Mesenchymal stem cell (in vitro differentiated cells and primary cell): Measurements from ENCODE around the gene DTX4. TPM values are rescaled to one million over a fixed set of nuclear protein-coding genes. Genes with fewer than 3 reads are reported as not detected.

ENCODE experiments used
- DNase-seq: peaks from one replicate; pipeline ENCODE4 v3.0.0-alpha.2; 2013
- H2AFZ ChIP-seq: one replicate; pipeline ENCODE4 v1.6.1; 2013; ENCODE audit warnings: low read depth, mild to moderate bottlenecking, control low read depth, inconsistent platforms, low read length, moderate library complexity
- H2AK5ac ChIP-seq: 2 replicates; pipeline ENCODE4 v1.6.1; 2013; ENCODE audit warnings: low read length, moderate library complexity, mild to moderate bottlenecking, inconsistent platforms; ENCODE audit not compliant: severe bottlenecking
- H2BK120ac ChIP-seq: one replicate; pipeline ENCODE4 v1.6.1; 2013; ENCODE audit warnings: low read depth, mild to moderate bottlenecking, inconsistent platforms, low read length, moderate library complexity
- H2BK12ac ChIP-seq, 2 experiments: one replicate each; pipeline ENCODE4 v1.6.1; 2013; ENCODE audit warnings: inconsistent platforms in 2 of 2, low read length in 2 of 2, mild to moderate bottlenecking in 2 of 2, moderate library complexity in 2 of 2, control low read depth in 1 of 2
- H2BK15ac ChIP-seq: one replicate; pipeline ENCODE4 v1.6.1; 2013; ENCODE audit warnings: mild to moderate bottlenecking, low read depth, inconsistent platforms; ENCODE audit not compliant: poor library complexity, severe bottlenecking
- H2BK5ac ChIP-seq: 2 replicates; pipeline ENCODE4 v1.6.1; 2013; ENCODE audit warnings: low read depth, mild to moderate bottlenecking, low read length, control low read depth, inconsistent platforms; ENCODE audit not compliant: poor library complexity, severe bottlenecking
- H3K14ac ChIP-seq, 2 experiments: one replicate each; pipeline ENCODE4 v1.6.1; 2013; ENCODE audit warnings: inconsistent platforms in 2 of 2, low read length in 2 of 2, control low read depth in 1 of 2, mild to moderate bottlenecking in 1 of 2, moderate library complexity in 1 of 2
- H3K18ac ChIP-seq, 2 experiments: one replicate each; pipeline ENCODE4 v1.6.1; 2013; ENCODE audit warnings: inconsistent platforms in 2 of 2, low read length in 2 of 2, control low read depth in 1 of 2, low read depth in 1 of 2, mild to moderate bottlenecking in 1 of 2
- H3K23ac ChIP-seq, 2 experiments: one replicate each; pipeline ENCODE4 v1.6.1; 2013; ENCODE audit warnings: inconsistent platforms in 2 of 2, low read length in 2 of 2, mild to moderate bottlenecking in 2 of 2, moderate library complexity in 2 of 2, control low read depth in 1 of 2
- H3K27ac ChIP-seq: 2 replicates; pipeline ENCODE4 v1.5.1; 2013; ENCODE audit warnings: mild to moderate bottlenecking, moderate library complexity, low read length, control low read depth, inconsistent platforms; ENCODE audit not compliant: poor library complexity, severe bottlenecking
- H3K27me3 ChIP-seq, 2 experiments: 2 replicates each; pipeline versions ENCODE4 v1.6.1 to v1.7.0; 2013; ENCODE audit warnings: low read length in 2 of 2, mild to moderate bottlenecking in 2 of 2, moderate library complexity in 2 of 2, control low read depth in 1 of 2, inconsistent platforms in 1 of 2; ENCODE audit not compliant: control insufficient read depth in 1 of 2, insufficient read depth in 1 of 2
- H3K36me3 ChIP-seq, 2 experiments: 2 replicates each; pipeline versions ENCODE4 v1.6.1 to v1.7.0; 2013; ENCODE audit warnings: low read length in 2 of 2, control low read depth in 1 of 2, inconsistent platforms in 1 of 2, low read depth in 1 of 2, mild to moderate bottlenecking in 1 of 2; ENCODE audit not compliant: insufficient read depth in 2 of 2, control insufficient read depth in 1 of 2
- H3K4ac ChIP-seq, 2 experiments: one replicate each; pipeline ENCODE4 v1.6.1; 2013; ENCODE audit warnings: inconsistent platforms in 2 of 2, low read length in 2 of 2, mild to moderate bottlenecking in 2 of 2, moderate library complexity in 2 of 2, control low read depth in 1 of 2, low read depth in 1 of 2
- H3K4me1 ChIP-seq: 2 replicates; pipeline ENCODE4 v1.6.1; 2013; ENCODE audit warnings: low read depth, low read length, control low read depth; ENCODE audit not compliant: control insufficient read depth, insufficient read depth
- H3K4me2 ChIP-seq: 2 replicates; pipeline ENCODE4 v1.6.1; 2013; ENCODE audit warnings: low read length, mild to moderate bottlenecking, inconsistent platforms; ENCODE audit not compliant: poor library complexity, severe bottlenecking
- H3K4me3 ChIP-seq, 2 experiments: 2 replicates each; pipeline versions ENCODE4 v1.5.1 to v1.7.0; 2013; ENCODE audit warnings: low read length in 2 of 2, mild to moderate bottlenecking in 2 of 2, control low read depth in 1 of 2, low read depth in 1 of 2; ENCODE audit not compliant: insufficient read depth in 1 of 2
- H3K79me1 ChIP-seq: replicated peaks from 2 replicates; pipeline ENCODE4 v1.6.1; 2013; ENCODE audit warnings: mild to moderate bottlenecking, control low read depth, low read length, inconsistent platforms; ENCODE audit not compliant: poor library complexity, severe bottlenecking
- H3K9ac ChIP-seq: 2 replicates; pipeline ENCODE4 v1.7.0; 2013; ENCODE audit warnings: mild to moderate bottlenecking, low read length, moderate library complexity
- H3K9me3 ChIP-seq: 2 replicates; pipeline ENCODE4 v1.7.0; 2013; ENCODE audit warnings: mild to moderate bottlenecking, low read length; ENCODE audit not compliant: control insufficient read depth
- H4K8ac ChIP-seq: one replicate; pipeline ENCODE4 v1.6.1; 2013; ENCODE audit warnings: inconsistent platforms, mild to moderate bottlenecking, low read length, moderate library complexity
- H4K91ac ChIP-seq: one replicate; pipeline ENCODE4 v1.6.1; 2013; ENCODE audit warnings: mild to moderate bottlenecking, low read length, inconsistent platforms
- WGBS: methylation state at CpG from one replicate; pipeline ENCODE4 v1.1.7; 2013; ENCODE audit warnings: mixed read lengths; 5-methylcytosine and 5-hydroxymethylcytosine counted together
- small RNA-seq: library from polyadenylated mRNA; stranded (forward); fragments of <200 nt; extraction: miRNeasy Mini kit (QIAGEN cat#:217004); gene quantifications from one replicate; pipeline ENCODE3, GENCODE V24; 2013; ENCODE audit warnings: low read depth

Gene DTX4

DNA sequence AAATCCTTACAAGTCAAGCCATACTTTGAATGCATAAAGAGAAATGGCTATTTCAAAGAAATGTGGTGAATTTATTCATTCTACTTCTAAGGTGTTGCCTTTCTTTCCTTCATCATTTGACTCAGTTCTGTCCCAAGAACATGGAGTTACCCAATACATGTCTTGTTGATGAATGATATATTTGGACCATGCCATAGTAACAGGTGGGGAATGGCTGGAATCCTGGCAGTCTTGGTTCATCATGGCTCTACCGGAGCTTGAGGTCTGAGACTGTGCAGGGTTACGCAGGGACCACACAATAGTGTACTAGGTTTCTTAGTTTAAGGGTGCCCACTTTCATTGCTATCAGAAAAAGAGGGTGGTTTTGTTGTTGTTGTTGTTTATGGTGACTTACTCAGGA is 81.1 kb downstream of the DTX4 start:
- Histone ChIP-seq H3K4ac (no peak overlapping the region), H3K36me3 (no peaks in the 10 kb centered on the region), H2AK5ac (no peak overlapping the region), H3K9me3 (no peaks in the 10 kb centered on the region), H3K4me1 (no peaks in the 10 kb centered on the region), H3K27me3 (peaks cover 0 to 3% of the 10 kb centered on the region in 2 experiments), H2BK120ac (no peak overlapping the region), H3K27ac (no peak overlapping the region), H2BK15ac (no peak overlapping the region), H3K23ac (no peak overlapping the region), H3K4me3 (no peak overlapping the region), H2AFZ (no peak overlapping the region), H2BK5ac (no peak overlapping the region), H2BK12ac (no peak overlapping the region), H3K14ac (no peak overlapping the region), H3K4me2 (no peak overlapping the region), H4K8ac (no peak overlapping the region), H3K9ac (no peak overlapping the region), H3K79me1 (no peaks in the 10 kb centered on the region), H4K91ac (no peak overlapping the region), H3K18ac (no peak overlapping the region)
- whole genome bisulfite sequencing: 82% methylated on average over 2 of the region's 2 CpGs
- no peak for DNase-seq

DNA sequence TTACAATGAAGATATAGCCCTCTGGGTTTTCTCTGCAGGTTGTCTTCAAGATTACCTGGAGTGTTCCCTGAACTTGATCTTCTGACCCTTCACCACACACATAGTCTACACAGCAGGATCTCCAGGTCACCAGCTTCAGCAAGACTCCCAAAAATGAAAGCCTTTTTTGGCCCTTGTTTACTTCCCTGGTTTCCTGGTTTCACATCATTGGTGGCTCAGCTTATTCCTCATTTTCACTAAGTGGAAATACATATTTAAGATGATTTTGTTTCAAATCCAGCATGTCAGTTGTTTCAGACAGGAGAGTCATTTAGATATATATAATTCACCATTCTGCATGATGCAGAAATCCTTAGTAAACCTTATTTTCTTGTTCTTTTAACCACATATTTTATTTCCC is 82.4 kb downstream of the DTX4 start:
- Histone ChIP-seq H4K91ac (no peak overlapping the region), H3K18ac (no peak overlapping the region), H2AFZ (no peak overlapping the region), H2BK5ac (no peak overlapping the region), H3K4ac (no peak overlapping the region), H2BK12ac (no peak overlapping the region), H4K8ac (no peak overlapping the region), H3K4me2 (no peak overlapping the region), H3K79me1 (no peaks in the 10 kb centered on the region), H3K27ac (no peak overlapping the region), H2BK15ac (no peak overlapping the region), H3K23ac (no peak overlapping the region), H2AK5ac (no peak overlapping the region), H2BK120ac (no peak overlapping the region), H3K14ac (no peak overlapping the region), H3K36me3 (no peaks in the 10 kb centered on the region), H3K4me3 (no peak overlapping the region), H3K9me3 (no peaks in the 10 kb centered on the region), H3K27me3 (peaks cover 0 to 6% of the 10 kb centered on the region in 2 experiments), H3K4me1 (no peaks in the 10 kb centered on the region), H3K9ac (no peak overlapping the region)
- no peak for DNase-seq

DNA sequence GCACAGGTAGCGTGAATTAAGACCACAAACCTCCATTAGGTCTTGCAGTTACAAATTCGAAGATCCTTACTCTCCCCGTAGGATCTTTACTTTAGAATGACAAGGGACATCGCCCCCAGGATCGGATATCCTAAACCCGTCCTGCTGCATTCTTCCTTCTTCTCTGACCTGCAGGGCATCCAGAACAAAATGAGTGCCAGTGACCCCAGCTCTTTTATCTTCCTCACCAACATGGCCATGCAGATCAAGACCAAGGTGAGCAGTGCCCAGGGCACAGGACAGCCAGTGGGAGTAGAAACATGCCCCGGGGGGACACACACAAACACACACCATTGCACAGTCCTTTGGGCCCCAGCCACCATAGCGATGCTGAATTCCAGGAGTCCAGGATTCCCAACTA is 83.3 kb downstream of the DTX4 start:
- Histone ChIP-seq H2BK120ac (no peak overlapping the region), H3K23ac (no peak overlapping the region), H3K27ac (no peak overlapping the region), H3K18ac (no peak overlapping the region), H3K27me3 (peaks cover 0 to 6% of the 10 kb centered on the region in 2 experiments), H3K4me2 (no peak overlapping the region), H2BK5ac (no peak overlapping the region), H2BK15ac (no peak overlapping the region), H3K9me3 (no peaks in the 10 kb centered on the region), H4K91ac (no peak overlapping the region), H2BK12ac (no peak overlapping the region), H3K4ac (no peak overlapping the region), H4K8ac (no peak overlapping the region), H3K36me3 (no peaks in the 10 kb centered on the region), H2AK5ac (no peak overlapping the region), H3K79me1 (no peaks in the 10 kb centered on the region), H3K4me3 (no peak overlapping the region), H3K4me1 (no peaks in the 10 kb centered on the region), H2AFZ (no peak overlapping the region), H3K14ac (no peak overlapping the region), H3K9ac (no peak overlapping the region)
- WGBS: 57% methylated on average over 8 of the region's 8 CpGs
- no peak for DNase-seq

Small RNA genes lying within 50 kb of the gene (small RNA-seq; reads per million reads assigned to genes)
- gene RN7SL42P: not detected
